GM23338 (cell line): ENCODE data around the gene ABCA7.

Source experiments
- CREB1 ChIP-seq: fragments of 250-450 bp; sonication (Bioruptor Pico); IDR thresholded peaks from 2 replicates; pipeline ENCODE4 v1.5.0; 2020; ENCODE audit warnings: low read depth, mild to moderate bottlenecking, moderate library complexity
- EZH2 ChIP-seq: fragments of 200-600 bp; sonication (generic); IDR thresholded peaks from one replicate; pipeline ENCODE4 v1.8.0; 2017; ENCODE audit warnings: antibody characterized with exemption, mild to moderate bottlenecking, low read depth; ENCODE audit not compliant: unreplicated experiment
- EZH2phosphoT487 ChIP-seq: fragments of 200-600 bp; sonication (generic); IDR thresholded peaks from one replicate; pipeline ENCODE4 v1.8.1; 2018; ENCODE audit warnings: antibody characterized with exemption; ENCODE audit not compliant: unreplicated experiment
- JUNB ChIP-seq: IDR thresholded peaks from one replicate; pipeline ENCODE4 v1.6.1; 2016; ENCODE audit warnings: antibody characterized with exemption; ENCODE audit not compliant: unreplicated experiment
- NANOG ChIP-seq: IDR thresholded peaks from 2 replicates; pipeline ENCODE4 v1.6.1; 2016; ENCODE audit warnings: antibody characterized with exemption, borderline replicate concordance
- POLR2AphosphoS5 ChIP-seq: IDR thresholded peaks from 2 replicates; pipeline ENCODE4 v1.6.1; 2016; ENCODE audit warnings: antibody characterized with exemption, low read depth
- ZNF114 ChIP-seq: fragments of 250-450 bp; sonication (Bioruptor Pico); IDR thresholded peaks from 2 replicates; pipeline ENCODE4 v1.5.0; 2020; ENCODE audit warnings: mild to moderate bottlenecking, moderate library complexity
- ZNF331 ChIP-seq: fragments of 250-450 bp; sonication (Bioruptor Pico); IDR thresholded peaks from 2 replicates; pipeline ENCODE4 v1.5.0; 2020; ENCODE audit warnings: low read depth, mild to moderate bottlenecking, moderate library complexity
- TF ChIP-seq, protein P1 (sequence below), 2 experiments: fragments of 200-600 bp in 1 of 2; sonication (generic) in 1 of 2; conservative IDR thresholded peaks; 2 replicates each; pipeline versions ENCODE4 v1.5.1 to v1.6.1; 2016 to 2017; ENCODE audit warnings: antibody characterized with exemption in 2 of 2, low read depth in 2 of 2, mild to moderate bottlenecking in 2 of 2, moderate library complexity in 1 of 2
- TF ChIP-seq, protein P2 (sequence below): IDR thresholded peaks from one replicate; pipeline ENCODE4 v1.6.1; 2018; ENCODE audit warnings: antibody characterized with exemption; ENCODE audit not compliant: unreplicated experiment
- TF ChIP-seq, protein P3 (sequence below): IDR thresholded peaks from 2 replicates; pipeline ENCODE4 v1.6.1; 2016; ENCODE audit warnings: antibody characterized with exemption
- TF ChIP-seq, protein P4 (sequence below): fragments of 250-450 bp; sonication (Bioruptor Pico); IDR thresholded peaks from 2 replicates; pipeline ENCODE4 v1.5.0; 2020; ENCODE audit warnings: mild to moderate bottlenecking, moderate library complexity

DNA sequence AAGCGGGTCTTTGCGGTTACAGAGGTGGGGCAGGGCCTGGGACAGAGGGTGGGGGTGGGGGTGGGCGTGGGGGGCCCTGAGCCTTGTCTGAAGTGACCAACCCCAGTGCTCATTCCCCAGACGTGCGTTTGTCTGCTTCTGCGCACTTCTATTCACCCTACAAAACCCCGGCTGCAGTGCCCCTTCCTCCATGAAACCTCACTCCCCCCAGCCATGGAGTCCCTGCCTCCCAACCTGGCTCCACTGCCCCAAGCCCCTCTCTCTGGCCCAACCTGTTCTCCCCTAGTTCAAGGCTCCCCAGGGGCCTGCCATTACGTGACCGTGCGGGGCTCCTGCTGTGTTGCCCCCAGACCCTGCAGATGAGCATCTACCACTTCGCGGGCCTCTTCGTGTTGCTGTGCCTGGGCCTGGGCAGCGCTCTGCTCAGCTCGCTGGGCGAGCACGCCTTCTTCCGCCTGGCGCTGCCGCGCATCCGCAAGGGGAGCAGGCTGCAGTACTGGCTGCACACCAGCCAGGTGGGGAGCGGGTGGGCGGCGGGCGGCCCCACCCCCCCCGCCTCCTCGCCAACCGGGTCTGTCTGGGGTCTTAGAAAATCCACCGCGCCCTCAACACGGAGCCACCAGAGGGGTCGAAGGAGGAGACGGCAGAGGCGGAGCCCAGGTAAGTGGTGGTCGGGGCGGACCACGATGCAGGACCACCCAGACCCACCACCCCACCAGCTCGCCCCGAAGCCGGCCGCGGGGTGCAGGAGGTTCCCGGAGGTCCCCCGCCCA, 31.5 kb upstream of the ABCA7 start:
- no peak for TF ChIP-seq CREB1 (CRISPR knock-in tag)
- TF ChIP-seq, protein P1, sequence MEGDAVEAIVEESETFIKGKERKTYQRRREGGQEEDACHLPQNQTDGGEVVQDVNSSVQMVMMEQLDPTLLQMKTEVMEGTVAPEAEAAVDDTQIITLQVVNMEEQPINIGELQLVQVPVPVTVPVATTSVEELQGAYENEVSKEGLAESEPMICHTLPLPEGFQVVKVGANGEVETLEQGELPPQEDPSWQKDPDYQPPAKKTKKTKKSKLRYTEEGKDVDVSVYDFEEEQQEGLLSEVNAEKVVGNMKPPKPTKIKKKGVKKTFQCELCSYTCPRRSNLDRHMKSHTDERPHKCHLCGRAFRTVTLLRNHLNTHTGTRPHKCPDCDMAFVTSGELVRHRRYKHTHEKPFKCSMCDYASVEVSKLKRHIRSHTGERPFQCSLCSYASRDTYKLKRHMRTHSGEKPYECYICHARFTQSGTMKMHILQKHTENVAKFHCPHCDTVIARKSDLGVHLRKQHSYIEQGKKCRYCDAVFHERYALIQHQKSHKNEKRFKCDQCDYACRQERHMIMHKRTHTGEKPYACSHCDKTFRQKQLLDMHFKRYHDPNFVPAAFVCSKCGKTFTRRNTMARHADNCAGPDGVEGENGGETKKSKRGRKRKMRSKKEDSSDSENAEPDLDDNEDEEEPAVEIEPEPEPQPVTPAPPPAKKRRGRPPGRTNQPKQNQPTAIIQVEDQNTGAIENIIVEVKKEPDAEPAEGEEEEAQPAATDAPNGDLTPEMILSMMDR (conservative IDR thresholded peaks at IDR 0.05; ENCODE audit: low read depth in 2 of 2): no peak
- no peak for TF ChIP-seq ZNF114 (CRISPR knock-in tag)
- TF ChIP-seq, protein P2, sequence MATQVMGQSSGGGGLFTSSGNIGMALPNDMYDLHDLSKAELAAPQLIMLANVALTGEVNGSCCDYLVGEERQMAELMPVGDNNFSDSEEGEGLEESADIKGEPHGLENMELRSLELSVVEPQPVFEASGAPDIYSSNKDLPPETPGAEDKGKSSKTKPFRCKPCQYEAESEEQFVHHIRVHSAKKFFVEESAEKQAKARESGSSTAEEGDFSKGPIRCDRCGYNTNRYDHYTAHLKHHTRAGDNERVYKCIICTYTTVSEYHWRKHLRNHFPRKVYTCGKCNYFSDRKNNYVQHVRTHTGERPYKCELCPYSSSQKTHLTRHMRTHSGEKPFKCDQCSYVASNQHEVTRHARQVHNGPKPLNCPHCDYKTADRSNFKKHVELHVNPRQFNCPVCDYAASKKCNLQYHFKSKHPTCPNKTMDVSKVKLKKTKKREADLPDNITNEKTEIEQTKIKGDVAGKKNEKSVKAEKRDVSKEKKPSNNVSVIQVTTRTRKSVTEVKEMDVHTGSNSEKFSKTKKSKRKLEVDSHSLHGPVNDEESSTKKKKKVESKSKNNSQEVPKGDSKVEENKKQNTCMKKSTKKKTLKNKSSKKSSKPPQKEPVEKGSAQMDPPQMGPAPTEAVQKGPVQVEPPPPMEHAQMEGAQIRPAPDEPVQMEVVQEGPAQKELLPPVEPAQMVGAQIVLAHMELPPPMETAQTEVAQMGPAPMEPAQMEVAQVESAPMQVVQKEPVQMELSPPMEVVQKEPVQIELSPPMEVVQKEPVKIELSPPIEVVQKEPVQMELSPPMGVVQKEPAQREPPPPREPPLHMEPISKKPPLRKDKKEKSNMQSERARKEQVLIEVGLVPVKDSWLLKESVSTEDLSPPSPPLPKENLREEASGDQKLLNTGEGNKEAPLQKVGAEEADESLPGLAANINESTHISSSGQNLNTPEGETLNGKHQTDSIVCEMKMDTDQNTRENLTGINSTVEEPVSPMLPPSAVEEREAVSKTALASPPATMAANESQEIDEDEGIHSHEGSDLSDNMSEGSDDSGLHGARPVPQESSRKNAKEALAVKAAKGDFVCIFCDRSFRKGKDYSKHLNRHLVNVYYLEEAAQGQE: no peak
- no peak for TF ChIP-seq EZH2
- TF ChIP-seq, protein P3, sequence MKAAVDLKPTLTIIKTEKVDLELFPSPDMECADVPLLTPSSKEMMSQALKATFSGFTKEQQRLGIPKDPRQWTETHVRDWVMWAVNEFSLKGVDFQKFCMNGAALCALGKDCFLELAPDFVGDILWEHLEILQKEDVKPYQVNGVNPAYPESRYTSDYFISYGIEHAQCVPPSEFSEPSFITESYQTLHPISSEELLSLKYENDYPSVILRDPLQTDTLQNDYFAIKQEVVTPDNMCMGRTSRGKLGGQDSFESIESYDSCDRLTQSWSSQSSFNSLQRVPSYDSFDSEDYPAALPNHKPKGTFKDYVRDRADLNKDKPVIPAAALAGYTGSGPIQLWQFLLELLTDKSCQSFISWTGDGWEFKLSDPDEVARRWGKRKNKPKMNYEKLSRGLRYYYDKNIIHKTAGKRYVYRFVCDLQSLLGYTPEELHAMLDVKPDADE: no peak
- no peak for TF ChIP-seq POLR2AphosphoS5
- TF ChIP-seq EZH2phosphoT487: no peak
- TF ChIP-seq ZNF331 (CRISPR knock-in tag): no peak
- TF ChIP-seq NANOG: no peak
- TF ChIP-seq JUNB: no peak
- TF ChIP-seq, protein P4, sequence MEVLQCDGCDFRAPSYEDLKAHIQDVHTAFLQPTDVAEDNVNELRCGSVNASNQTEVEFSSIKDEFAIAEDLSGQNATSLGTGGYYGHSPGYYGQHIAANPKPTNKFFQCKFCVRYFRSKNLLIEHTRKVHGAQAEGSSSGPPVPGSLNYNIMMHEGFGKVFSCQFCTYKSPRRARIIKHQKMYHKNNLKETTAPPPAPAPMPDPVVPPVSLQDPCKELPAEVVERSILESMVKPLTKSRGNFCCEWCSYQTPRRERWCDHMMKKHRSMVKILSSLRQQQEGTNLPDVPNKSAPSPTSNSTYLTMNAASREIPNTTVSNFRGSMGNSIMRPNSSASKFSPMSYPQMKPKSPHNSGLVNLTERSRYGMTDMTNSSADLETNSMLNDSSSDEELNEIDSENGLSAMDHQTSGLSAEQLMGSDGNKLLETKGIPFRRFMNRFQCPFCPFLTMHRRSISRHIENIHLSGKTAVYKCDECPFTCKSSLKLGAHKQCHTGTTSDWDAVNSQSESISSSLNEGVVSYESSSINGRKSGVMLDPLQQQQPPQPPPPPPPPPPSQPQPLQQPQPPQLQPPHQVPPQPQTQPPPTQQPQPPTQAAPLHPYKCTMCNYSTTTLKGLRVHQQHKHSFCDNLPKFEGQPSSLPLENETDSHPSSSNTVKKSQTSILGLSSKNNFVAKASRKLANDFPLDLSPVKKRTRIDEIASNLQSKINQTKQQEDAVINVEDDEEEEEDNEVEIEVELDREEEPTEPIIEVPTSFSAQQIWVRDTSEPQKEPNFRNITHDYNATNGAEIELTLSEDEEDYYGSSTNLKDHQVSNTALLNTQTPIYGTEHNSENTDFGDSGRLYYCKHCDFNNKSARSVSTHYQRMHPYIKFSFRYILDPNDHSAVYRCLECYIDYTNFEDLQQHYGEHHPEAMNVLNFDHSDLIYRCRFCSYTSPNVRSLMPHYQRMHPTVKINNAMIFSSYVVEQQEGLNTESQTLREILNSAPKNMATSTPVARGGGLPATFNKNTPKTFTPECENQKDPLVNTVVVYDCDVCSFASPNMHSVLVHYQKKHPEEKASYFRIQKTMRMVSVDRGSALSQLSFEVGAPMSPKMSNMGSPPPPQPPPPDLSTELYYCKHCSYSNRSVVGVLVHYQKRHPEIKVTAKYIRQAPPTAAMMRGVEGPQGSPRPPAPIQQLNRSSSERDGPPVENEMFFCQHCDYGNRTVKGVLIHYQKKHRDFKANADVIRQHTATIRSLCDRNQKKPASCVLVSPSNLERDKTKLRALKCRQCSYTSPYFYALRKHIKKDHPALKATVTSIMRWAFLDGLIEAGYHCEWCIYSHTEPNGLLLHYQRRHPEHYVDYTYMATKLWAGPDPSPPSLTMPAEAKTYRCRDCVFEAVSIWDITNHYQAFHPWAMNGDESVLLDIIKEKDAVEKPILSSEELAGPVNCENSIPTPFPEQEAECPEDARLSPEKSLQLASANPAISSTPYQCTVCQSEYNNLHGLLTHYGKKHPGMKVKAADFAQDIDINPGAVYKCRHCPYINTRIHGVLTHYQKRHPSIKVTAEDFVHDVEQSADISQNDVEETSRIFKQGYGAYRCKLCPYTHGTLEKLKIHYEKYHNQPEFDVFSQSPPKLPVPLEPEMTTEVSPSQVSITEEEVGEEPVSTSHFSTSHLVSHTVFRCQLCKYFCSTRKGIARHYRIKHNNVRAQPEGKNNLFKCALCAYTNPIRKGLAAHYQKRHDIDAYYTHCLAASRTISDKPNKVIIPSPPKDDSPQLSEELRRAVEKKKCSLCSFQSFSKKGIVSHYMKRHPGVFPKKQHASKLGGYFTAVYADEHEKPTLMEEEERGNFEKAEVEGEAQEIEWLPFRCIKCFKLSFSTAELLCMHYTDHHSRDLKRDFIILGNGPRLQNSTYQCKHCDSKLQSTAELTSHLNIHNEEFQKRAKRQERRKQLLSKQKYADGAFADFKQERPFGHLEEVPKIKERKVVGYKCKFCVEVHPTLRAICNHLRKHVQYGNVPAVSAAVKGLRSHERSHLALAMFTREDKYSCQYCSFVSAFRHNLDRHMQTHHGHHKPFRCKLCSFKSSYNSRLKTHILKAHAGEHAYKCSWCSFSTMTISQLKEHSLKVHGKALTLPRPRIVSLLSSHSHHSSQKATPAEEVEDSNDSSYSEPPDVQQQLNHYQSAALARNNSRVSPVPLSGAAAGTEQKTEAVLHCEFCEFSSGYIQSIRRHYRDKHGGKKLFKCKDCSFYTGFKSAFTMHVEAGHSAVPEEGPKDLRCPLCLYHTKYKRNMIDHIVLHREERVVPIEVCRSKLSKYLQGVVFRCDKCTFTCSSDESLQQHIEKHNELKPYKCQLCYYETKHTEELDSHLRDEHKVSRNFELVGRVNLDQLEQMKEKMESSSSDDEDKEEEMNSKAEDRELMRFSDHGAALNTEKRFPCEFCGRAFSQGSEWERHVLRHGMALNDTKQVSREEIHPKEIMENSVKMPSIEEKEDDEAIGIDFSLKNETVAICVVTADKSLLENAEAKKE (CRISPR knock-in tag): no peak
